ENCODE measurements around the gene MISP. TPM values are rescaled to one million over a fixed set of nuclear protein-coding genes. Genes with fewer than 3 reads are reported as not detected.

MISP gene
- total and polyA plus RNA-seq, 2 donors (not counting 1 experiment from before 2014, with no cell fraction given): not detected

GRCh38 chr19:747432-748273, 3.3 kb upstream of the MISP start:
- ATAC-seq (ENCODE audit: low read depth): no peak
- Mint-ChIP-seq H3K27me3 (no peaks in the 10 kb centered on the region), H3K4me1 (no peaks in the 10 kb centered on the region), H3K27ac (no peak overlapping the region), H3K9me3 (ENCODE audit: insufficient read depth) (no peaks in the 10 kb centered on the region), H3K4me3 (no peak overlapping the region)
- Histone ChIP-seq H3K27ac (ENCODE audit: low read length in 2 of 2) (no peak overlapping the region), H3K4me2 (replicated peaks; ENCODE audit: low read depth, low read length, poor library complexity, severe bottlenecking) (no peak overlapping the region), H3K27me3 (replicated peaks in 1 of 4; ENCODE audit: control extremely low read depth in 1 of 4, control insufficient read depth in 3 of 4, insufficient read depth in 4 of 4, low read length in 3 of 4) (peaks cover 0 to 4% (median 0%) of the 10 kb centered on the region in 4 experiments), H3K9me3 (ENCODE audit: control extremely low read depth in 1 of 3, control insufficient read depth in 2 of 3, insufficient read depth in 1 of 3, low read length in 2 of 3) (peaks cover 0 to 50% (median 7%) of the 10 kb centered on the region in 3 donors), H3K4me3 (ENCODE audit: control extremely low read depth in 1 of 5, extremely low read depth in 1 of 5, insufficient read depth in 1 of 5, low read depth in 2 of 5, low read length in 4 of 5) (no peak overlapping the region), H2AFZ (ENCODE audit: insufficient read depth, low read depth, low read length, poor library complexity, severe bottlenecking) (no peak overlapping the region), H3K79me2 (ENCODE audit: control insufficient read depth, insufficient read depth, low read length) (no peaks in the 10 kb centered on the region), H3K4me1 (ENCODE audit: control insufficient read depth in 2 of 2, insufficient read depth in 2 of 2, low read length in 2 of 2) (no peaks in the 10 kb centered on the region), H4K20me1 (ENCODE audit: control insufficient read depth, insufficient read depth, low read length, poor library complexity, severe bottlenecking) (no peaks in the 10 kb centered on the region), H3K36me3 (replicated peaks in 1 of 2; ENCODE audit: control extremely low read depth in 1 of 2, control insufficient read depth in 1 of 2, extremely low read depth in 1 of 2, insufficient read depth in 2 of 2, low read length in 1 of 2) (no peaks in the 10 kb centered on the region), H3K9ac (ENCODE audit: low read length) (no peak overlapping the region)
- TF ChIP-seq, protein P1, sequence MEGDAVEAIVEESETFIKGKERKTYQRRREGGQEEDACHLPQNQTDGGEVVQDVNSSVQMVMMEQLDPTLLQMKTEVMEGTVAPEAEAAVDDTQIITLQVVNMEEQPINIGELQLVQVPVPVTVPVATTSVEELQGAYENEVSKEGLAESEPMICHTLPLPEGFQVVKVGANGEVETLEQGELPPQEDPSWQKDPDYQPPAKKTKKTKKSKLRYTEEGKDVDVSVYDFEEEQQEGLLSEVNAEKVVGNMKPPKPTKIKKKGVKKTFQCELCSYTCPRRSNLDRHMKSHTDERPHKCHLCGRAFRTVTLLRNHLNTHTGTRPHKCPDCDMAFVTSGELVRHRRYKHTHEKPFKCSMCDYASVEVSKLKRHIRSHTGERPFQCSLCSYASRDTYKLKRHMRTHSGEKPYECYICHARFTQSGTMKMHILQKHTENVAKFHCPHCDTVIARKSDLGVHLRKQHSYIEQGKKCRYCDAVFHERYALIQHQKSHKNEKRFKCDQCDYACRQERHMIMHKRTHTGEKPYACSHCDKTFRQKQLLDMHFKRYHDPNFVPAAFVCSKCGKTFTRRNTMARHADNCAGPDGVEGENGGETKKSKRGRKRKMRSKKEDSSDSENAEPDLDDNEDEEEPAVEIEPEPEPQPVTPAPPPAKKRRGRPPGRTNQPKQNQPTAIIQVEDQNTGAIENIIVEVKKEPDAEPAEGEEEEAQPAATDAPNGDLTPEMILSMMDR (IDR thresholded peaks at IDR 0.05): no peak
- no peak for TF ChIP-seq EZH2 (IDR thresholded peaks at IDR 0.05; ENCODE audit: borderline replicate concordance, insufficient read depth, low read depth, low read length, poor library complexity, severe bottlenecking)
- DNase-seq: no peak
- ChIA-PET POLR2A (no interaction called here), CTCF (no interaction called here)
- intact Hi-C loops (cut with micrococcal nuclease): no loop called here
- 98% methylated on average over 25 of the region's 28 CpGs for WGBS (ENCODE audit: insufficient coverage)

- Histone ChIP-seq H3K27me3 (replicated peaks in 1 of 4; ENCODE audit: control extremely low read depth in 1 of 4, control insufficient read depth in 3 of 4, insufficient read depth in 4 of 4, low read length in 3 of 4) (peaks cover 0 to 4% (median 0%) of the 10 kb centered on the region in 4 experiments), H3K9me3 (ENCODE audit: control extremely low read depth in 1 of 3, control insufficient read depth in 2 of 3, insufficient read depth in 1 of 3, low read length in 2 of 3) (peaks cover 0 to 45% (median 7%) of the 10 kb centered on the region in 3 donors), H3K9ac (ENCODE audit: low read length) (no peak overlapping the region), H3K4me3 (ENCODE audit: control extremely low read depth in 1 of 5, extremely low read depth in 1 of 5, insufficient read depth in 1 of 5, low read depth in 2 of 5, low read length in 4 of 5) (no peak overlapping the region), H4K20me1 (ENCODE audit: control insufficient read depth, insufficient read depth, low read length, poor library complexity, severe bottlenecking) (no peaks in the 10 kb centered on the region), H3K79me2 (ENCODE audit: control insufficient read depth, insufficient read depth, low read length) (no peaks in the 10 kb centered on the region), H2AFZ (ENCODE audit: insufficient read depth, low read depth, low read length, poor library complexity, severe bottlenecking) (no peak overlapping the region), H3K27ac (ENCODE audit: low read length in 2 of 2) (no peak overlapping the region), H3K4me1 (ENCODE audit: control insufficient read depth in 2 of 2, insufficient read depth in 2 of 2, low read length in 2 of 2) (no peaks in the 10 kb centered on the region), H3K4me2 (replicated peaks; ENCODE audit: low read depth, low read length, poor library complexity, severe bottlenecking) (no peak overlapping the region), H3K36me3 (replicated peaks in 1 of 2; ENCODE audit: control extremely low read depth in 1 of 2, control insufficient read depth in 1 of 2, extremely low read depth in 1 of 2, insufficient read depth in 2 of 2, low read length in 1 of 2) (no peaks in the 10 kb centered on the region)
- TF ChIP-seq, protein P1 (IDR thresholded peaks at IDR 0.05): no peak
- no peak for TF ChIP-seq EZH2 (IDR thresholded peaks at IDR 0.05; ENCODE audit: borderline replicate concordance, insufficient read depth, low read depth, low read length, poor library complexity, severe bottlenecking)
- H3K4me3 Mint-ChIP-seq: no peak overlapping the region
- no peaks in the 10 kb centered on the region for H3K4me1 Mint-ChIP-seq
- no peaks in the 10 kb centered on the region for H3K9me3 Mint-ChIP-seq (ENCODE audit: insufficient read depth)
- no peaks in the 10 kb centered on the region for H3K27me3 Mint-ChIP-seq
- CTCF ChIA-PET: no interaction called here
- ATAC-seq (ENCODE audit: low read depth) (no peak), DNase-seq (no peak)
- intact Hi-C loops (cut with micrococcal nuclease): no loop called here
- no peak overlapping the region for H3K27ac Mint-ChIP-seq
- POLR2A ChIA-PET: no interaction called here
- WGBS (ENCODE audit: insufficient coverage): 90% methylated on average over 14 of the region's 14 CpGs
These were observed 2.7 kb upstream of the MISP start for GRCh38 chr19:748274-748598.
